SH-SY5Y (cell line): ENCODE measurements around the gene YIF1B.

ENCODE experiments used
- GATA2 ChIP-seq: IDR thresholded peaks from 2 replicates; pipeline ENCODE4 v1.6.1; 2011; ENCODE audit warnings: mild to moderate bottlenecking, low read depth, low read length
- GATA3 ChIP-seq: IDR thresholded peaks from 2 replicates; pipeline ENCODE4 v1.6.1; 2011; ENCODE audit warnings: low read depth, mild to moderate bottlenecking, low read length, moderate library complexity

GRCh38 chr19:38310279-38310670, 5.5 kb downstream of the YIF1B start:
- TF ChIP-seq GATA2 (no peak), GATA3 (no peak)
